Measurements from ENCODE around the gene CACNA2D3.

DNA sequence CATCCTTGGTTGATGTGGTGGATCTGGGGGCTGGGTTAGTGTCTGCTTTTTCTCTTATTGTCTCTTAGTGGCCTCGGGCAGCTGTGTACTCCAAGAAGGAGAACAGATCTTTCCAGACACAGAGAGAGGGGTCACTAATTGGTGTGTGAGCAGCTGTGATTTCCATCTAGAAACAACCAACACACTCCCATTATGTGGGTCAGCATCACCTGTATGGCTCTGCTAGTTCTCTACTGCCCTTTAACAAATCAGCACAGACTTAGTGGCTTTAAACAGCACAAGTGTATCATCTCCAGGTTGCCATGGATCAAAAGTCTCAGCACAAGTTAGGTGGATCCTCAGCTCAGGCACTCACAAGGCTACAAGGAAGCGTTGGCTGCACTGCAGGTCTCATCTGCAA lies 648.7 kb downstream of the CACNA2D3 start:
- TF ChIP-seq, protein P1, sequence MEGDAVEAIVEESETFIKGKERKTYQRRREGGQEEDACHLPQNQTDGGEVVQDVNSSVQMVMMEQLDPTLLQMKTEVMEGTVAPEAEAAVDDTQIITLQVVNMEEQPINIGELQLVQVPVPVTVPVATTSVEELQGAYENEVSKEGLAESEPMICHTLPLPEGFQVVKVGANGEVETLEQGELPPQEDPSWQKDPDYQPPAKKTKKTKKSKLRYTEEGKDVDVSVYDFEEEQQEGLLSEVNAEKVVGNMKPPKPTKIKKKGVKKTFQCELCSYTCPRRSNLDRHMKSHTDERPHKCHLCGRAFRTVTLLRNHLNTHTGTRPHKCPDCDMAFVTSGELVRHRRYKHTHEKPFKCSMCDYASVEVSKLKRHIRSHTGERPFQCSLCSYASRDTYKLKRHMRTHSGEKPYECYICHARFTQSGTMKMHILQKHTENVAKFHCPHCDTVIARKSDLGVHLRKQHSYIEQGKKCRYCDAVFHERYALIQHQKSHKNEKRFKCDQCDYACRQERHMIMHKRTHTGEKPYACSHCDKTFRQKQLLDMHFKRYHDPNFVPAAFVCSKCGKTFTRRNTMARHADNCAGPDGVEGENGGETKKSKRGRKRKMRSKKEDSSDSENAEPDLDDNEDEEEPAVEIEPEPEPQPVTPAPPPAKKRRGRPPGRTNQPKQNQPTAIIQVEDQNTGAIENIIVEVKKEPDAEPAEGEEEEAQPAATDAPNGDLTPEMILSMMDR (IDR thresholded peaks at IDR 0.05; ENCODE audit: insufficient read depth, low read depth, low read length) = no peak
- TF ChIP-seq EZH2 (IDR thresholded peaks at IDR 0.05; ENCODE audit: insufficient read depth, low read length) = no peak
